ENCODE measurements around the gene CLIC5. TPM values are rescaled to one million over a fixed set of nuclear protein-coding genes. Genes with fewer than 3 reads are reported as not detected.

Gene CLIC5
- total RNA-seq, 4 donors from 2014 or later, result 0.45 to 2.6 (median 1.6) TPM

DNA sequence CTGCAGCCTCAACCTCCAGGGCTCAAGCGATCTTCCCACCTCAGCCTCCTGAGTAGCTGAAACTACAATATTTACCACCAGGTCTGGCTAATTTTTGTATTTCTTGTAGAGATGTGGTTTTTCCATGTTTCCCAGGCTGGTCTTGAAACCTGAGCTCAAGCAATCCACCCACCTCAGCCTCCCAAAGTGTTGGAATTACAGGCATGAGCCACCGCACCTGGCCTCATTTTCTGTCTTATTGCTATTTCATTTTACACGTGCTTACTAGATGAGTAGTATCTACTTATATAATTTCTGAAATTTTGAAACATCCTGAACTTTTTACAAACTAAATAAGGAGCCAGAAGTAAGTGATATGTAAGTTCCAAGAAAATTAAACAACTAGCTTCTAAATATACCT lies 34.6 kb downstream of the CLIC5 start:
- Histone ChIP-seq H3K4me1 (no peaks in the 10 kb centered on the region), H3K27ac (no peak overlapping the region), H3K27me3 (no peaks in the 10 kb centered on the region), H3K36me3 (no peaks in the 10 kb centered on the region), H3K4me3 (no peak overlapping the region), H3K9me3 (no peaks in the 10 kb centered on the region)
- no peak for DNase-seq (ENCODE audit: low spot score in 2 of 2)
- 83% methylated on average over 3 of the region's 3 CpGs for WGBS
- TF ChIP-seq EP300 (IDR thresholded peaks at IDR 0.05), result no peak
- no peak for TF ChIP-seq POLR2AphosphoS5 (IDR thresholded peaks at IDR 0.05)
- TF ChIP-seq POLR2A (IDR thresholded peaks at IDR 0.05), result no peak
- TF ChIP-seq, protein P1, sequence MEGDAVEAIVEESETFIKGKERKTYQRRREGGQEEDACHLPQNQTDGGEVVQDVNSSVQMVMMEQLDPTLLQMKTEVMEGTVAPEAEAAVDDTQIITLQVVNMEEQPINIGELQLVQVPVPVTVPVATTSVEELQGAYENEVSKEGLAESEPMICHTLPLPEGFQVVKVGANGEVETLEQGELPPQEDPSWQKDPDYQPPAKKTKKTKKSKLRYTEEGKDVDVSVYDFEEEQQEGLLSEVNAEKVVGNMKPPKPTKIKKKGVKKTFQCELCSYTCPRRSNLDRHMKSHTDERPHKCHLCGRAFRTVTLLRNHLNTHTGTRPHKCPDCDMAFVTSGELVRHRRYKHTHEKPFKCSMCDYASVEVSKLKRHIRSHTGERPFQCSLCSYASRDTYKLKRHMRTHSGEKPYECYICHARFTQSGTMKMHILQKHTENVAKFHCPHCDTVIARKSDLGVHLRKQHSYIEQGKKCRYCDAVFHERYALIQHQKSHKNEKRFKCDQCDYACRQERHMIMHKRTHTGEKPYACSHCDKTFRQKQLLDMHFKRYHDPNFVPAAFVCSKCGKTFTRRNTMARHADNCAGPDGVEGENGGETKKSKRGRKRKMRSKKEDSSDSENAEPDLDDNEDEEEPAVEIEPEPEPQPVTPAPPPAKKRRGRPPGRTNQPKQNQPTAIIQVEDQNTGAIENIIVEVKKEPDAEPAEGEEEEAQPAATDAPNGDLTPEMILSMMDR (IDR thresholded peaks at IDR 0.05), result no peak

GRCh38 chr6:45979311-45979710 lies 36.3 kb downstream of the CLIC5 start:
- no peaks in the 10 kb centered on the region for H3K27me3 ChIP-seq
- no peak overlapping the region for H3K27ac ChIP-seq
- H3K9me3 ChIP-seq, result no peaks in the 10 kb centered on the region
- WGBS, result 62% methylated on average over 2 of the region's 2 CpGs
- H3K4me3 ChIP-seq, result no peak overlapping the region
- no peaks in the 10 kb centered on the region for H3K4me1 ChIP-seq
- TF ChIP-seq POLR2AphosphoS5 (IDR thresholded peaks at IDR 0.05) (no peak), POLR2A (IDR thresholded peaks at IDR 0.05) (no peak), EP300 (IDR thresholded peaks at IDR 0.05) (no peak)
- TF ChIP-seq, protein P1 (IDR thresholded peaks at IDR 0.05), result no peak
- no peak for DNase-seq (ENCODE audit: low spot score in 2 of 2)
- H3K36me3 ChIP-seq, result no peaks in the 10 kb centered on the region

- DNase-seq (ENCODE audit: low spot score in 2 of 2), result no peak
- Histone ChIP-seq H3K27me3 (no peaks in the 10 kb centered on the region), H3K9me3 (no peaks in the 10 kb centered on the region), H3K27ac (no peak overlapping the region), H3K36me3 (no peaks in the 10 kb centered on the region), H3K4me3 (no peak overlapping the region), H3K4me1 (no peaks in the 10 kb centered on the region)
- TF ChIP-seq EP300 (IDR thresholded peaks at IDR 0.05) (no peak), POLR2AphosphoS5 (IDR thresholded peaks at IDR 0.05) (no peak), POLR2A (IDR thresholded peaks at IDR 0.05) (no peak)
- TF ChIP-seq, protein P1 (IDR thresholded peaks at IDR 0.05), result no peak
These were observed 41.1 kb downstream of the CLIC5 start for GRCh38 chr6:45974596-45974995.

GRCh38 chr6:45972795-45973503 lies 42.7 kb downstream of the CLIC5 start:
- Histone ChIP-seq H3K9me3 (no peaks in the 10 kb centered on the region), H3K4me1 (no peaks in the 10 kb centered on the region), H3K4me3 (no peak overlapping the region), H3K27me3 (no peaks in the 10 kb centered on the region), H3K27ac (no peak overlapping the region), H3K36me3 (no peaks in the 10 kb centered on the region)
- TF ChIP-seq POLR2AphosphoS5 (IDR thresholded peaks at IDR 0.05), result no peak
- TF ChIP-seq POLR2A (IDR thresholded peaks at IDR 0.05), result no peak
- TF ChIP-seq EP300 (IDR thresholded peaks at IDR 0.05), result no peak
- TF ChIP-seq, protein P1 (IDR thresholded peaks at IDR 0.05), result no peak
- WGBS, result 75% methylated on average over 4 of the region's 4 CpGs
- DNase-seq (ENCODE audit: low spot score in 2 of 2), result no peak

- WGBS, result 90% methylated on average over 6 of the region's 6 CpGs
- no peak overlapping the region for H3K27ac ChIP-seq
These were observed 44.4 kb downstream of the CLIC5 start for GRCh38 chr6:45971287-45971686.

More at GRCh38 chr6:45971287-45971686, 44.4 kb downstream of the CLIC5 start:
- no peaks in the 10 kb centered on the region for H3K9me3 ChIP-seq
- H3K36me3 ChIP-seq, result no peaks in the 10 kb centered on the region
- H3K4me3 ChIP-seq, result no peak overlapping the region
- no peak for DNase-seq (ENCODE audit: low spot score in 2 of 2)
- H3K27me3 ChIP-seq, result no peaks in the 10 kb centered on the region
- TF ChIP-seq POLR2A (IDR thresholded peaks at IDR 0.05) (no peak), POLR2AphosphoS5 (IDR thresholded peaks at IDR 0.05) (no peak)
- TF ChIP-seq, protein P1 (IDR thresholded peaks at IDR 0.05), result no peak
- no peaks in the 10 kb centered on the region for H3K4me1 ChIP-seq

All from suprapubic skin (tissue), 4 donors.